PFSK-1 (cell line): ENCODE data around the gene ZNF425.

Experiments
- POLR2AphosphoS5 ChIP-seq: IDR thresholded peaks from 2 replicates; pipeline ENCODE4 v1.6.1; 2012; ENCODE audit warnings: low read depth, mild to moderate bottlenecking, control low read depth, low read length, moderate library complexity
- SIN3A ChIP-seq: IDR thresholded peaks from 2 replicates; pipeline ENCODE4 v1.6.1; 2012; ENCODE audit warnings: mild to moderate bottlenecking, low read length, moderate library complexity, borderline replicate concordance; ENCODE audit not compliant: insufficient read depth
- TAF1 ChIP-seq: IDR thresholded peaks from 2 replicates; pipeline ENCODE4 v1.6.1; 2012; ENCODE audit warnings: low read length, control low read depth, borderline replicate concordance; ENCODE audit not compliant: insufficient read depth
- TF ChIP-seq, protein P1 (sequence below), 2 experiments: IDR thresholded peaks; 2 replicates each; pipeline versions ENCODE4 v1.6.1 to v1.8.0; 2011 to 2012; ENCODE audit warnings: low read depth in 2 of 2, low read length in 2 of 2, control low read depth in 1 of 2, inconsistent platforms in 1 of 2, mild to moderate bottlenecking in 1 of 2, moderate library complexity in 1 of 2; ENCODE audit not compliant: insufficient read depth in 1 of 2

DNA sequence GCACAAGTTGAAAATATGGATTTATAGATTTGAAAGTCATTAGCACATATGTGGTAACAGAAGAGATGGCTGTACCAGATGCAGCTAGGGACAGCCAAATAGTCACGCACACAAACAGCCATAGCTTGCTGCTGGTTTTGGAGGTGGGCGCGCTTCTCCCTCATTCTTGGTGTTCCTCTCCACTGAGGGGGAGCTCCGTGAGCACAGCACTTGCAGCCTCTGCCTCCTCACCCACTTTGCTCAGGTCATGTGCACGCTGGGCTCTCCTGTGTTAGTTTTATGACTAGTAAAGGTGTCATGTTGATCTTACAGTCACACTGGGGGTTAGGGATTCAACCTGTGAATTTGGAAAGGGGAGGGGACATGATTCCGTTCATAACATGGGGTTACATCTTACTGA is 27.1 kb downstream of the ZNF425 start:
- TF ChIP-seq POLR2AphosphoS5, result no peak
- no peak for TF ChIP-seq TAF1
- TF ChIP-seq, protein P1, sequence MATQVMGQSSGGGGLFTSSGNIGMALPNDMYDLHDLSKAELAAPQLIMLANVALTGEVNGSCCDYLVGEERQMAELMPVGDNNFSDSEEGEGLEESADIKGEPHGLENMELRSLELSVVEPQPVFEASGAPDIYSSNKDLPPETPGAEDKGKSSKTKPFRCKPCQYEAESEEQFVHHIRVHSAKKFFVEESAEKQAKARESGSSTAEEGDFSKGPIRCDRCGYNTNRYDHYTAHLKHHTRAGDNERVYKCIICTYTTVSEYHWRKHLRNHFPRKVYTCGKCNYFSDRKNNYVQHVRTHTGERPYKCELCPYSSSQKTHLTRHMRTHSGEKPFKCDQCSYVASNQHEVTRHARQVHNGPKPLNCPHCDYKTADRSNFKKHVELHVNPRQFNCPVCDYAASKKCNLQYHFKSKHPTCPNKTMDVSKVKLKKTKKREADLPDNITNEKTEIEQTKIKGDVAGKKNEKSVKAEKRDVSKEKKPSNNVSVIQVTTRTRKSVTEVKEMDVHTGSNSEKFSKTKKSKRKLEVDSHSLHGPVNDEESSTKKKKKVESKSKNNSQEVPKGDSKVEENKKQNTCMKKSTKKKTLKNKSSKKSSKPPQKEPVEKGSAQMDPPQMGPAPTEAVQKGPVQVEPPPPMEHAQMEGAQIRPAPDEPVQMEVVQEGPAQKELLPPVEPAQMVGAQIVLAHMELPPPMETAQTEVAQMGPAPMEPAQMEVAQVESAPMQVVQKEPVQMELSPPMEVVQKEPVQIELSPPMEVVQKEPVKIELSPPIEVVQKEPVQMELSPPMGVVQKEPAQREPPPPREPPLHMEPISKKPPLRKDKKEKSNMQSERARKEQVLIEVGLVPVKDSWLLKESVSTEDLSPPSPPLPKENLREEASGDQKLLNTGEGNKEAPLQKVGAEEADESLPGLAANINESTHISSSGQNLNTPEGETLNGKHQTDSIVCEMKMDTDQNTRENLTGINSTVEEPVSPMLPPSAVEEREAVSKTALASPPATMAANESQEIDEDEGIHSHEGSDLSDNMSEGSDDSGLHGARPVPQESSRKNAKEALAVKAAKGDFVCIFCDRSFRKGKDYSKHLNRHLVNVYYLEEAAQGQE (IDR thresholded peaks at IDR 0.05; ENCODE audit: insufficient read depth in 1 of 2, low read depth in 2 of 2, low read length in 2 of 2), result no peak
- TF ChIP-seq SIN3A, result no peak
